ENCODE measurements around the gene PPP2R5C. TPM values are rescaled to one million over a fixed set of nuclear protein-coding genes. Genes with fewer than 3 reads are reported as not detected.
A peak's percentile ranks its signal among the peaks of the same experiment; 100 is the strongest.

Gene PPP2R5C
- polyA plus RNA-seq, 1 donor from 2014 or later: 111 TPM

DNA sequence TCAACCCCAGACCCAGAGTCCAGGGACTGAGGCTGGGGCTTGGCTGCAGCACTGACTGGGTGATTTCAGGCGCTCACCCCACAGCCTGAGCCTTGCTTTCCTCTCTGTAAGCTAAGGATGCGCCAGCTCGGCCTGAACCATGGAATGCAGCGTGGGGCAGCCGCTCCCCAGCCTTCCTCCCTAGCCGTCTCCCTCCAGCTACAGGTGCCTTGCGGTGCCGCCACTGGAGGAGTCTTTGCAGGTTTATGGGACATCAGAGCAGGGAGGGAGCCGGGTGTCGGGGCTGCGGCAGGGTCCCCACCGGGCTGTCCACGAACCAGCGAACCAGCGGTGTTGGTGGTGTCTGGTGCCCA, 19.4 kb downstream of the PPP2R5C start:
- Histone ChIP-seq H4K20me1 (ENCODE audit: insufficient read depth) (no peaks in the 10 kb centered on the region), H3F3A (ENCODE audit: insufficient read depth, low read length, poor library complexity, severe bottlenecking) (no peaks in the 10 kb centered on the region), H3K9me3 (ENCODE audit: low read length) (no peaks in the 10 kb centered on the region), H3K79me2 (replicated peaks; ENCODE audit: insufficient read depth, low read length) (no peaks in the 10 kb centered on the region), H3K27ac (ENCODE audit: low read length) (no peak overlapping the region), H3K9ac (ENCODE audit: low read length) (no peak overlapping the region), H3K27me3 (ENCODE audit: insufficient read depth, low read depth, low read length) (peaks cover 31% of the 10 kb centered on the region), H3K36me3 (ENCODE audit: insufficient read depth, low read length) (no peaks in the 10 kb centered on the region), H2AFZ (ENCODE audit: low read depth, low read length) (no peak overlapping the region), H3K4me3 (ENCODE audit: low read length) (peak overlapping the region; percentile 60), H3K9me2 (ENCODE audit: insufficient read depth, low read length) (no peaks in the 10 kb centered on the region), H3K4me2 (ENCODE audit: low read length) (no peak overlapping the region)
- TF ChIP-seq EP300 (conservative IDR thresholded peaks at IDR 0.05; ENCODE audit: poor library complexity, severe bottlenecking) (no peak), TAF1 (IDR thresholded peaks at IDR 0.05; ENCODE audit: low read depth) (no peak), EZH2 (IDR thresholded peaks at IDR 0.05; ENCODE audit: borderline replicate concordance, insufficient read depth, low read length, poor library complexity, severe bottlenecking) (no peak), RAD21 (conservative IDR thresholded peaks at IDR 0.05) (no peak), POLR2AphosphoS5 (IDR thresholded peaks at IDR 0.05) (no peak)
- TF ChIP-seq, protein P1, sequence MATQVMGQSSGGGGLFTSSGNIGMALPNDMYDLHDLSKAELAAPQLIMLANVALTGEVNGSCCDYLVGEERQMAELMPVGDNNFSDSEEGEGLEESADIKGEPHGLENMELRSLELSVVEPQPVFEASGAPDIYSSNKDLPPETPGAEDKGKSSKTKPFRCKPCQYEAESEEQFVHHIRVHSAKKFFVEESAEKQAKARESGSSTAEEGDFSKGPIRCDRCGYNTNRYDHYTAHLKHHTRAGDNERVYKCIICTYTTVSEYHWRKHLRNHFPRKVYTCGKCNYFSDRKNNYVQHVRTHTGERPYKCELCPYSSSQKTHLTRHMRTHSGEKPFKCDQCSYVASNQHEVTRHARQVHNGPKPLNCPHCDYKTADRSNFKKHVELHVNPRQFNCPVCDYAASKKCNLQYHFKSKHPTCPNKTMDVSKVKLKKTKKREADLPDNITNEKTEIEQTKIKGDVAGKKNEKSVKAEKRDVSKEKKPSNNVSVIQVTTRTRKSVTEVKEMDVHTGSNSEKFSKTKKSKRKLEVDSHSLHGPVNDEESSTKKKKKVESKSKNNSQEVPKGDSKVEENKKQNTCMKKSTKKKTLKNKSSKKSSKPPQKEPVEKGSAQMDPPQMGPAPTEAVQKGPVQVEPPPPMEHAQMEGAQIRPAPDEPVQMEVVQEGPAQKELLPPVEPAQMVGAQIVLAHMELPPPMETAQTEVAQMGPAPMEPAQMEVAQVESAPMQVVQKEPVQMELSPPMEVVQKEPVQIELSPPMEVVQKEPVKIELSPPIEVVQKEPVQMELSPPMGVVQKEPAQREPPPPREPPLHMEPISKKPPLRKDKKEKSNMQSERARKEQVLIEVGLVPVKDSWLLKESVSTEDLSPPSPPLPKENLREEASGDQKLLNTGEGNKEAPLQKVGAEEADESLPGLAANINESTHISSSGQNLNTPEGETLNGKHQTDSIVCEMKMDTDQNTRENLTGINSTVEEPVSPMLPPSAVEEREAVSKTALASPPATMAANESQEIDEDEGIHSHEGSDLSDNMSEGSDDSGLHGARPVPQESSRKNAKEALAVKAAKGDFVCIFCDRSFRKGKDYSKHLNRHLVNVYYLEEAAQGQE (IDR thresholded peaks at IDR 0.05; ENCODE audit: borderline replicate concordance): no peak
- TF ChIP-seq, protein P2, sequence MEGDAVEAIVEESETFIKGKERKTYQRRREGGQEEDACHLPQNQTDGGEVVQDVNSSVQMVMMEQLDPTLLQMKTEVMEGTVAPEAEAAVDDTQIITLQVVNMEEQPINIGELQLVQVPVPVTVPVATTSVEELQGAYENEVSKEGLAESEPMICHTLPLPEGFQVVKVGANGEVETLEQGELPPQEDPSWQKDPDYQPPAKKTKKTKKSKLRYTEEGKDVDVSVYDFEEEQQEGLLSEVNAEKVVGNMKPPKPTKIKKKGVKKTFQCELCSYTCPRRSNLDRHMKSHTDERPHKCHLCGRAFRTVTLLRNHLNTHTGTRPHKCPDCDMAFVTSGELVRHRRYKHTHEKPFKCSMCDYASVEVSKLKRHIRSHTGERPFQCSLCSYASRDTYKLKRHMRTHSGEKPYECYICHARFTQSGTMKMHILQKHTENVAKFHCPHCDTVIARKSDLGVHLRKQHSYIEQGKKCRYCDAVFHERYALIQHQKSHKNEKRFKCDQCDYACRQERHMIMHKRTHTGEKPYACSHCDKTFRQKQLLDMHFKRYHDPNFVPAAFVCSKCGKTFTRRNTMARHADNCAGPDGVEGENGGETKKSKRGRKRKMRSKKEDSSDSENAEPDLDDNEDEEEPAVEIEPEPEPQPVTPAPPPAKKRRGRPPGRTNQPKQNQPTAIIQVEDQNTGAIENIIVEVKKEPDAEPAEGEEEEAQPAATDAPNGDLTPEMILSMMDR (IDR thresholded peaks at IDR 0.05; ENCODE audit: poor library complexity, severe bottlenecking): no peak

- no peak for TF ChIP-seq POLR2AphosphoS5 (IDR thresholded peaks at IDR 0.05)
- TF ChIP-seq, protein P1 (IDR thresholded peaks at IDR 0.05; ENCODE audit: borderline replicate concordance): no peak
- no peak for TF ChIP-seq RAD21 (conservative IDR thresholded peaks at IDR 0.05)
- TF ChIP-seq TAF1 (IDR thresholded peaks at IDR 0.05; ENCODE audit: low read depth): no peak
- no peak for TF ChIP-seq EZH2 (IDR thresholded peaks at IDR 0.05; ENCODE audit: borderline replicate concordance, insufficient read depth, low read length, poor library complexity, severe bottlenecking)
- no peak overlapping the region for H3K27ac ChIP-seq (ENCODE audit: low read length)
- H3F3A ChIP-seq (ENCODE audit: insufficient read depth, low read length, poor library complexity, severe bottlenecking): no peaks in the 10 kb centered on the region
- H3K27me3 ChIP-seq (ENCODE audit: insufficient read depth, low read depth, low read length): peaks cover 31% of the 10 kb centered on the region
- no peaks in the 10 kb centered on the region for H3K9me2 ChIP-seq (ENCODE audit: insufficient read depth, low read length)
- H4K20me1 ChIP-seq (ENCODE audit: insufficient read depth): no peaks in the 10 kb centered on the region
- H3K36me3 ChIP-seq (ENCODE audit: insufficient read depth, low read length): no peaks in the 10 kb centered on the region
- no peak overlapping the region for H3K9ac ChIP-seq (ENCODE audit: low read length)
- no peak overlapping the region for H3K4me2 ChIP-seq (ENCODE audit: low read length)
- H3K79me2 ChIP-seq (replicated peaks; ENCODE audit: insufficient read depth, low read length): no peaks in the 10 kb centered on the region
- no peaks in the 10 kb centered on the region for H3K9me3 ChIP-seq (ENCODE audit: low read length)
- peak overlapping the region; percentile 60 for H3K4me3 ChIP-seq (ENCODE audit: low read length)
- no peak overlapping the region for H2AFZ ChIP-seq (ENCODE audit: low read depth, low read length)
Observed at GRCh38 chr14:101781240-101782061, 19.9 kb downstream of the PPP2R5C start.
